HG02642 (cell line): ENCODE measurements around the gene EXOC4.

ENCODE experiments used
- ATAC-seq: cut with Tn5 transposase; IDR thresholded peaks from one replicate; pipeline ENCODE4 v1.9.1; 2021; ENCODE audit warnings: mild to moderate bottlenecking; ENCODE audit not compliant: unreplicated experiment, poor library complexity

Gene EXOC4

DNA sequence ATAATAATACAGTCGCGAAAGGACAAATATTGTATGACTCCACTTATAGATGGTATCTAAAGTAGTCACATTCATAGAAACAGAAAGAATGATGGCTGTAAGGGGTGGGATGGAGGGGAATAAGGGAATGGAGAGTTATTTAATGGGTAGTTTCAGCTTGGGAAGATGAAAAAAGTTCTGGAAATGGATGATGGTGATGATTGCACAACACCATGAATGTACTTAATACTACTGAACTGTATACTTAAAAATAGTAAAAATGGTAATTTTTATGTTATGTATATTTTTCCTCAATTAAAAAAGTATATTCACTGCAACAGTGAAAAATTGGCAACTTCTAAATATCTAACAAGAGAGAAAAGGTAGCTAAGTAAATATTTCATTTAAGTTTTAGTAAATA lies 265.8 kb downstream of the EXOC4 start:
- no peak for ATAC-seq

DNA sequence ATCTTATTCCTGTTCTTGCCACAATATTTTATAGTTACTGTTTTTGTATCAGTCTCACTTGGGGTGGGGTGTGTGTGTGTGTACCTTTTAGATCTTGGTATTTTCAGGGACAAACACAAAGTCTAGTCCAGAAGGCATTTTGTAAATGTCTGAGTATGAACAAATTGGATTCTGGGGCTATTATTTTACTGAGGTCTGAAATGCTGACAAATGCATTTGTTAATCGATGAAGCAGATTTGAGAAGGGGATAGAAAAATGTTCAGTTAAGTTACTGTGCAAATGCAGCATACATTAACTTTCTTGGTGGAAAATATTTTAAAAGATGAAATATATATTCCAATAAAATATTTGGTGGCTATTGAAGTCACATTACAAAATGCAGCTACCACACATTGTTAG lies 267.4 kb downstream of the EXOC4 start:
- ATAC-seq, result no peak

DNA sequence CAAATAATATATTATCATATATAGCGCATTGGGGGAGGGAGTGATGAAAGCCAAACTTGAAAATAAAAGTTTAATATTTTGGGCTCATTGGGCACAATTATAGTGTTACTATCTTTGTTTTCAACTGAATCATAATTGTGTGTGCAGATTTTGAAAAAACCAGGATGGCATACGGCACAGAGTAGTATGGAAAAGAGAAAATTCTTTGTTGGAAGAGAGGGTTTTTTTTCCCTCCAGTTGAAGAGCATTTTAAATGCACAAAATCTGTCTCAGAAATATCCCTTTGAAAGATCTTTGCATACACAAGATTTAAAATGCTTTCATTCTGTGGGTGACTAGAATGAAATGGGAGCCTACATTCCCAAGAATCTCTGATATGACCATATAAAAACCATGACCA lies 269.6 kb downstream of the EXOC4 start:
- no peak for ATAC-seq

DNA sequence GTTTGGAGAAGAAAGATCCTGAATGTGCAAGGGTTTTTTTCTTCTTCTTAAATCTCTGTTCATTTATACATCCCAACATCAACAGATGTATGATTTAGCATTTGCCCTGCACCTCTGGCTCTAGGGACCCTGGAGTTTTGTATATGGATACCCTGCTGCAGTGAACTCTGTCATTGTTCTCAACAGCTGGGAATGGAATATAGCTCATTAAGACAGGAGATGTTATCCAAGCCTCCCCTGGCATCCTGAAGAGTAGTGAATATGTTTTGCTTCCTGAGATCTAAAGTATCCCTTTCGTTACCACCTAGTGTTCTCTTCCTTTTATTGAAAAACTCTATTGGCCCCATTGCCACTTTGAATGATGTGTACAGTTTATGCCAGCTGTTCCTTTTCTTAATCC lies 275.9 kb downstream of the EXOC4 start:
- ATAC-seq, result no peak

DNA sequence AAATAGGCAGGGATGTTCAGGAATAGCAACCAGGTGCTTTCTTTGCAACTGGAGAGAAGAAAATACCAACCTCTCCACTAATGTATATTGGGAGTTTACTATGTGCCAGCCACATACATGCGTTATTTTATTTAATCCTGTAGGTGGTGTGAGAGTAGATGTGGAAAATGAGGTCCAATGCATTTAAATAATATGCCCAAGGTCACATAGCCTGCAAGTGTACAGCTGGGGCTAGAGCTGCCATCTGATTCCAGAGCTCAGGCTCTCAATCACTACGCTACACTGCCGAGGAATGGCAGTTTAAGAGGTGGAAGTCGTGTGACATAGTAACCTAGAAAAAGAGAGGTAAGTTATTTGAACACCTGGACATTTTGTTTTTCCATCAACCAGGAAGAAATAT lies 277.0 kb downstream of the EXOC4 start:
- ATAC-seq, result no peak

DNA sequence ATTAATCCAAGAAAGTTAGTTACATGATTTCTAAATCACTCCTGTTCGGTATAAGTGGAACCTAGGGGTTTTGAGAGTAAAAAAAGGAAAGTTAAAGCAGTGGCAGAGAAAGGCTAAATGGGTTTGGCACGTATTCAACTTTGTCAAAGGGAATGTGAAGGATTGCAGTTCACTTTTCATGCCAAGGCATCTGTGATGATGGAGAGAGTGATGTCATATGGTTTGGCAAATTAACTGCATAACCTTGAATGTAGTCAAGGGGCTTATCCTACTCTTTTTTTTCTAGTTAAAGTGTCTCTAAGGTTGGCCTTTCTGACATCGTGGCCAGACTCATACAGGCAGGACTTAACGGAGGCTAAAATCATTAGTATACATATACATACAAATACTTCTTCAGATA lies 277.8 kb downstream of the EXOC4 start:
- ATAC-seq, result no peak

DNA sequence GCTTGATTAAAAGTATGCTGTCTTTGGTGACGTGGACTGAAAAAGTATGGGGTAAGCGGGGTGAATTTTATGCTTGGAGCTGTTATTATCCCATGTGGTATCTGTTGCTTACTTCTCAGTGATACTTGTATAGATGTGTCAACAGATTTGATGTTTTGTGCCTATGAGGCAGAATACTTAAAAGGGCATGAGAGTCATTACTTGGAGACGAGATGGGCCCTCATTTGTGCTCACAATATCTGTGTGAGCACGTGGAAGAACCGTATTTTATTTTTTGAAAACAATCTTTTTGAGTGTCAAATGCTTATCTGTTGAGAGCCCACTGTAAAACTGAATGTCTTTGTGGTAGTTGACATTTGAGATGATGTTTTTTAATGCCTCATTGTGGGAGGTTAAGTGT lies 281.9 kb downstream of the EXOC4 start:
- no peak for ATAC-seq

DNA sequence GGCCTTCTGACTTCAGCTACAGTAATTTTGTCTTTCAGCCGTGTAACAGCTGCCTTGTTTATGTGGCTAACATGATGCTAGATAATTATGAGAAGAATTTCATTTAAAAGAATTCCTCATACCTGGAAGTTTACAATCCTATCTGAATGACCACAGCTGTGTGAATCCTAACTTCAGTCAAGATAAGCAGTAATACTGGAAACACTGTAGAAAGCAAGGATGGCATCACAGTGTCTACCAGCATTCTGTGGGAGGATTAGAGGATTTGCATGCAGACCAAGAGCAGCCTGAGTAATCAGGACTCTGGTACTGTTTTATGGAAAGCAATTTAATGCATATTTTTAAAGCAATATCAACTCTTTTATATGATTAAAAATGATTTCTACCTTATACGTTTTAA lies 282.4 kb downstream of the EXOC4 start:
- ATAC-seq, result no peak

DNA sequence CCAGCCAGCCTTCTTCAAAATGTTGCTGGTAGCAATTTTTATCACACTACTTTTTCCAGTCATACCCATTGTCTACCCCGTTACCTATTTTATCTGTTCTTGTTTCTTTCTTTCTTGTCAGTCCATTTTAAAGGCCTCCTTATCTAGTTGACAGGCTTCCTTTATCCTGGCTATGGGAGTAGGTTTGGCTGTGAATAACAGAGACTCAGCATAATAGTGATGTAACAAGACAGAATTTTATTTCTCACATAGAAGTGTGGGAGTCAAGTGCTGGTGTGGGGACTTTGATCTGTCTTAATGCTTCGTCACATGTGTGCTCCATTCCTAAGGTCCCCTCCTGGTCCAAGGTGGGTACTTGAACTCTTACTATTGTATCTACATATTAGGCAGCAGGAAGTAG lies 283.6 kb downstream of the EXOC4 start:
- ATAC-seq, result no peak

DNA sequence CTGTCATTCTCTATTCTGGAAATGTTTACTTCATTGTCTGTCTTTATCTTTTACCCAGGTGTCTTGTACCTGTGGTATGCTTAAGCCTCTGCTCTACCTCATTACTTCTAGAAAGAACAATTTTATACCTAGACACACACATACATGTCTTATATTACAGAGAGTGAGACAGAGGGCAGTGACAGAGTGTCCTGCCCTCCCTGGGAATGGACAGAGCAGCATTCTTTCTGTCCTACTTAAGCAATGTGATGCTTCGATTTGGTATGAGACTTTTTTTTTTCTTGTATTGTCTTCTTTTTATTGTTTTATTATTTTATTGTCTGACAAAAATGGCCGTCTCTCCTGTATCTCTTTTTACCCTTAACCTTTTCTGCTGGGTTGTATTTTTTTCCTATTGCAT lies 286.1 kb downstream of the EXOC4 start:
- no peak for ATAC-seq

DNA sequence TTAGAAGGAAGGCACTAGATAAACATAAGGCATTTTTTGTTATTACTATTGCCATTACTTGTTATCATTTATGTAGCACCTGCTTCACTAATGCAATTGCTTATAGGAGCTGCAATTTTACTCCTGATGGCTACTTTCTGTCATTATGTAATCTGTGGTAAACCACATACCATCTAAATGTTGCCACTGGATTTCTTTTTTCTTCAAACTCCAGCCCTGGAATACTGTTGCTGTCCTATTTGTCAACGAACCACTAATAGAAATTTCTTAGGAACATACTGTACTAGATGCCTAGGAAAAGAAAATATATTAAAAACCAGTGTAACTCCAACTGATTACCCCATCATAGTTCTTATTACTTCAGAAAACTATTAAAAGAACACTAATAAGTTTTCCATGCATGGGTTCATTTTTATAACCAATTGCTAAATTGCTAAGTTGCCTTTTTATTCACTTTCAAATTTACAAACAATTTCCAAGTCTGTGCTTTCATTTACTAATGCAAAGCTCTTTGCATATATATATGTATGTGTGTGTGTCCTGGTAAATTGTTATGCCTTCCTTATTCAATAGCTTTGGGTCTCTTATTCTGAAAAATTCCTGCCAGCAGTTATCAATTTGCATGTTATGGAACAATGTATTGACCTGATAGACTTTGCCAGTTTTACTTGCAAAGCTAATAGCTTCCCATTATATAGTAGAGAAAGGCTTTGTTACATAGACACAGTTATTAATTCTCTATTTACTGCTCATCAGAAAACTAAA lies 287.4 kb downstream of the EXOC4 start:
- no peak for ATAC-seq

DNA sequence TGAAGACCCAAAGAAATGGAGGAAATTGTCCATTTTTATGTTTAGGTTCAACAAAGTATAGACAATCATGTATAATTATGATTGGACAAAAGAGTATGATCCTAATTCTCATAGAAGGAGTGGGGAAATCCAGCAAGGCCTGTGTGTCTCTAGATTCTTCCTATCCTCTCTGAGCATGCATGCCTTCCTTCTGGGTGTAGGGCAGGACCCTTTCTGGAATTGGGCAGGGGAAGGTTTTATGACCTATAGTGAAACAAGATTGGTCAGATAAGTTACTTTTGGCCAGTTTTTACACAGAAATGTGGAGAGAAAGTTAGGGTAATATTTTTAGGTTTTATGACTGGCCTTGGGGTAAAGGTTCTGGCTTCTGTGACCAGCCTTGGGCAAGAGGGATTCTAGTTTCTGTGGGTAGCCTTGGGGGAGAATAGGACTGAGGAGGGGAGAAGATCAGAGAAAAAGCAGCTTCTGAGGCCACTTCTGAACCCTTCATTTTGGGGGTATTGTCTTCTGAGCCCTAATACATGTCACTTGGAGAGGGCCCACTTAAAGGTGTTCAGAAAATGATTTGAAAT lies 289.4 kb downstream of the EXOC4 start:
- ATAC-seq, result no peak

DNA sequence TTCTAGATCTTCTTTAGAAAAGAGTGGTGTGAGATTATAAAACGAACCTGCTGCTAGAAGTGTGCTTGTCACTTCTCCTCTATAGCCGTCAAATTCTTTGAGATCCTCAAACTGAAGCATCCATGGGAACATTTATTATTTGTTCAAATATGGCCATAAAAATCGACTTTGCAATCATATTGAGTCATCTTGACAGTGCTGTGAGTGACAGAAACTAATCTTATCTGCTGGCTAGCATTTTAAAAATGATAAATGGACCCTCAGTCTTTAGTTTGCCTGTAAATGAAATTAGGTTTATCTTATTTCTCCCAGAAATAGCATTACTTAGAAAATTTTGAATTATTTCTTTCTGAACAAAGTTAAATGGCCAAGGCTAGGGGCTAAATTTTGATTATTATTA lies 290.8 kb downstream of the EXOC4 start:
- ATAC-seq, result no peak

DNA sequence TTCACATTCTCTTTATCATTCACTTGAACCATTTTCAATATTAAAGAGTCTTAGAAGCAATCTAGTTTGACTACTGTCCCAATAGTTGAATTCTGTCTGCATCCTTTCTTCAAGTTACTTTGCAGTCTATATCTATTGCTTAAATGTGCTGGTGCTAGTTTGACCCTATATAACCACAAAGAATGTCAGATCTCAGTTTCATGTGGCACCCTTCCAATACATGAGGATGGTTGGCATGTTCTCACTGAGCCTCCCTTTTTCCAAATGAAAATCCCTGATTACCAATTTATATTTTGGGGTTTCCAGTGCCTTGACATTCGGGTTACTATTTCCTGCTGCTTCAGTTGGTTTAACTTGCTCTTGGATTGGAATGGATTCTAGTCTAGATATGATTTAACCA lies 292.7 kb downstream of the EXOC4 start:
- no peak for ATAC-seq

DNA sequence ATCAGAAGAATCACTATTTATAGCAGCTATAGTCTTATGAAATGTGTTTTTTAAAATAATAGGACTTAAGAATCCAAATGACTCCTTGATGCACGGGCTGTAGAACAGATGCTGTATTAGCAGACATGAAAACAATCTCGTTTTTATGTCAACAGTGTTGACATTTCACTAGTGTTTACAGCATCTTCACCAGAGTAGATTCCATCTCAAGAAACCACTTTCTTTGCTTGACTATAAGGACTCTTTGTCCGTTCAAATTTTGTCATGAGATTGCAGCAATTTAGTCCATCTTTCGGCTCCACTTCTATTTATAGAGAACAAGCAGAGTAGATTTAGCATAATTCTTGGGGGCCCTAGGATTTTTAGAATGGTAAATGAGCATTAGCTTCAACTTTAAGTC lies 295.1 kb downstream of the EXOC4 start:
- no peak for ATAC-seq

DNA sequence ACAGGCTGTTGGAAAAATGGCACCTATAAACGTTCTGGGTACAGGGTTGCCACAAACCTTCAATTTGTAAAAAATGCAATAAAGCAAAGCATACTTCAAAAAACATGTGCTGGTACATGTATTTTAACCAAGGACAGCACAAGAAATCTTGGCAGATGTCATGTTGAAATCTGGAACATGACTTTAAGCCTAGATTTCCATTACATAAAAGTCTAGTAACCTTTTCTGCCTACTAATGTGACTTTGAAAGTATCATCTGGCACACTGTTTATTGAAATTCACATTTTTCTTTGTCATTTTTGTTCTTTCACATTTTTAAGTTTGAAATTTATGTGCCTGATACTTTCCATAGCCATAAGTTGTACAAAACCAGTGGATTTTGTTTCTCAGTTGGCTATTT lies 296.8 kb downstream of the EXOC4 start:
- ATAC-seq, result no peak

DNA sequence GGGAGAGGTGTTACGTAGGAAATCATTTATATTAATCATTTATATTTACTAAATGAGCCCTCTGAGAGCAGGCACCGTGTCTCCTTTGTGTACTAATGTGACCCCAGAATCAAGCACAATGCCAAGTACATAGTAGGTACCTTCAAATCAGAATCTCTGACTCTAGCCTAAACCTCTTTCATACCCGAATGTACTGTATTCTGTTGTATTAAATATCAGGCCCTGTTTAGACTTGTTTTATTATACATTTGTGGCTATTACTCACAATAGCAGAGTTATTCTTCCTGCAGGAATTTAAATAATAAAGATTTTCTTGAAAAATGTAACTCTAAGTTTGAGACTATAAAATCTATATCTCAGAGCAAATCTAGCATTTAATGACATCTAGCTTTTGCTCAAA lies 297.3 kb downstream of the EXOC4 start:
- ATAC-seq, result no peak

DNA sequence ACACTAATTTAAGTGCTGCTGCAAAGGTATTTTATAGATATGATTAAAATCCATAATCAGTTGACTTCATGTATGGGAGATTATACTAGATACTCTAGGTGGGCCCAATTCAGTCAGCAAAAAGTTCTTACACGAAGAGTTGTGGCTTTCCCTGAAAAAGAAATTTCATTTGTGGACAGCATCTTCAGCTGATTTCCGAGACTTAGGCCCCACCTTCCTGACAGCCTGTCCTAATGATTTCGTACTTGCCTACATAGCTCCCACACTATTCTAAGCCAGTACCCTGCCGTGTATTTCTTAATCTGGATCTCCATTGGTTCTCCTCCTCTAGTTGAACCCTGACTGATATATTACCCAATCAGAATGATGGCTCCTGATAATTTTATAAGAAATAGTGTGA lies 297.9 kb downstream of the EXOC4 start:
- no peak for ATAC-seq

DNA sequence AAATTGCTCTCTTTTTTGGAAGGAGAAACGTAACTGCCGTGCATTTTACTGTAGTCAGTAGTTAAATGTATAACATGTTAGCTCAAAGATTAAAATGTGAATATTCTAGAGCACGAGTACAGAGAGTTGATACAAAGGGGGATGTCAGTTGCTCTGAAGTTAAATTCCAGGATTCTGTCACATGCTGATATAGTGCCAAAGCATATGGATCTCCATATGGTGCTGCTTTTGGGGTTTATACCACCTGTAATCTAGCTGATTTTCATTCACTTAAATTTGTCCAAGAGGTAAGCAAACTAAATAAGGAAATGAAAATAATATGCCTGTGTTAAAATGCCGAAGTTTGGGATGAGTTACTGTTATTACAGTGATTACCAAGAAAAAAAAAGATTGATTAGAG lies 298.6 kb downstream of the EXOC4 start:
- ATAC-seq, result no peak

DNA sequence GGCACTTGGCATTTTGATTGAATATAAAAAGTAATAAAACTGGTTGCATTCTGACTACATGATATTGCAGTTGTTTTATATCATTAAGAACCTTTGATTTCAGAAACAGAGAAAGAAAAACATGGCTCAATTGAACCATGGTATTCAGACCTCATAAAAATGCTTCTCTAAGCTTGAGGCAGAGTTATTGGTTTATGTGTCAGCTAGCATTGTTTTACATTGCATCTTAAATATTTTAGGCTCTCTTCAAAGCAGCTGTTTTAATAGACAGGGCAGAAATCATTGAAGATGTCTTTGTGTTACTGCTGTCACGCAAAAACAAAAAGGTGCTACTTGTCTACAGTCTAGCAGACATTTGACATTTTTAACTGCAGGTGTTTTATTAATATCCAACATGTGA lies 299.2 kb downstream of the EXOC4 start:
- ATAC-seq, result no peak

DNA sequence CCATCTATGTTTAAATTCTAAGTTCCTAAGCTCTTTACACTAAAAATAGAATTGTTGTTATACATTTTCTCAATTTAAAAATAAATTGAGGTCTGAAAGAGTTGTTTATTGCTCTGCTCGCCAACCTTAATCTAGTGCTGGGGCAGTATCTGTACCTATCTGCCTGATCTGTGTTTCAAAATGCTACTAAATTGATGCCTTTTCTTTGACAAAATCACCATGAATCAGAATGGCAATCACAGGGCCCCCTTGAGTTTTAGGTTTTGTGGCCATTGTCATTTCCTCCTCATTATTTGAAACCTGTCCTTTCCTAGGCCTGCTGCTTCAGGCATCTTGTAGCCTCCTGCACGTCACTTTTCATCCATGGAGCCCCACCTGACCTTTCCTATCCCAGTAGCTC lies 301.5 kb downstream of the EXOC4 start:
- ATAC-seq, result no peak

DNA sequence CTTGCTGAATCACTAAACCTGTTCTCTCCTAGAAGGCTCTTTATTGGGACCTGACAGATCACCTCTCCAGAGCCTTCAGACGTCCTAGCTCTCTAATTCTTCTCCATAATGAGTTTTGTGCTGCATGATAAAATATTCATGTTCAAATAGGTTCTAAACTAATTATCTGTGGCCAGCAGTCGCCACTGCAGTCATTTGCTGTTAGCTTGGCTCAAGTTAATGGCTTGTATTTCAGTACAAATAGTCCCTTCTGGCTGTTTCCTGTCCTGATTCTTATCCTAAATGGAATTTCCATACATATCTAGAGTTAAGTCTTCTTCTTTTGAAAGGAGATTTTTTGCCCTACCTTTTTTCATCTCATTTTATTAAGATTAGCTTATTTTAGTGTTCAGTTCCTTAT lies 303.2 kb downstream of the EXOC4 start:
- no peak for ATAC-seq
